Hematopoietic multipotent progenitor cell treated with erythropoietin and hydrocortisone succinate and interleukin-3 and kit ligand, for 8 days (in vitro differentiated cells): ENCODE measurements around the gene TRIOBP.

Experiments
- DNase-seq: peaks from one replicate; pipeline ENCODE4 v3.0.0-alpha.2; 2015

TRIOBP gene

GRCh38 chr22:37733625-37734401 lies 37.0 kb downstream of the TRIOBP start:
- DNase-seq = no peak

GRCh38 chr22:37734402-37734700 lies 37.5 kb downstream of the TRIOBP start:
- no peak for DNase-seq

GRCh38 chr22:37734964-37735451 lies 38.2 kb downstream of the TRIOBP start:
- DNase-seq = no peak

- DNase-seq = no peak
These were observed 42.2 kb downstream of the TRIOBP start for GRCh38 chr22:37739035-37739434.

GRCh38 chr22:37739611-37740049 lies 42.8 kb downstream of the TRIOBP start:
- peak; percentile 11 for DNase-seq

- DNase-seq = no peak
These were observed 43.8 kb downstream of the TRIOBP start for GRCh38 chr22:37740455-37741311.

- no peak for DNase-seq
These were observed 44.5 kb downstream of the TRIOBP start for GRCh38 chr22:37741312-37741795.

- DNase-seq = no peak
These were observed 45.7 kb downstream of the TRIOBP start for GRCh38 chr22:37742376-37743171.

- no peak for DNase-seq
These were observed 47.7 kb downstream of the TRIOBP start for GRCh38 chr22:37744589-37744988.

GRCh38 chr22:37745548-37746365 lies 48.9 kb downstream of the TRIOBP start:
- DNase-seq = peak; percentile 87

GRCh38 chr22:37746366-37747079 lies 49.7 kb downstream of the TRIOBP start:
- peak; percentile 11 for DNase-seq

- no peak for DNase-seq
These were observed 50.3 kb downstream of the TRIOBP start for GRCh38 chr22:37747080-37747714.

GRCh38 chr22:37747715-37748100 lies 50.9 kb downstream of the TRIOBP start:
- no peak for DNase-seq

GRCh38 chr22:37748659-37749058 lies 51.8 kb downstream of the TRIOBP start:
- no peak for DNase-seq

- DNase-seq = no peak
These were observed 52.4 kb downstream of the TRIOBP start for GRCh38 chr22:37749226-37749625.

- no peak for DNase-seq
These were observed 53.2 kb downstream of the TRIOBP start for GRCh38 chr22:37749831-37750595.

- DNase-seq = no peak
These were observed 53.8 kb downstream of the TRIOBP start for GRCh38 chr22:37750596-37751162.

GRCh38 chr22:37751449-37752188 lies 54.8 kb downstream of the TRIOBP start:
- DNase-seq = no peak
